ENCODE data around the gene NRP2.

GRCh38 chr2:205636549-205637319 lies 45.6 kb upstream of the NRP2 start:
- TF ChIP-seq POLR2AphosphoS5 (IDR thresholded peaks at IDR 0.05), result no peak
- TF ChIP-seq, protein P1, sequence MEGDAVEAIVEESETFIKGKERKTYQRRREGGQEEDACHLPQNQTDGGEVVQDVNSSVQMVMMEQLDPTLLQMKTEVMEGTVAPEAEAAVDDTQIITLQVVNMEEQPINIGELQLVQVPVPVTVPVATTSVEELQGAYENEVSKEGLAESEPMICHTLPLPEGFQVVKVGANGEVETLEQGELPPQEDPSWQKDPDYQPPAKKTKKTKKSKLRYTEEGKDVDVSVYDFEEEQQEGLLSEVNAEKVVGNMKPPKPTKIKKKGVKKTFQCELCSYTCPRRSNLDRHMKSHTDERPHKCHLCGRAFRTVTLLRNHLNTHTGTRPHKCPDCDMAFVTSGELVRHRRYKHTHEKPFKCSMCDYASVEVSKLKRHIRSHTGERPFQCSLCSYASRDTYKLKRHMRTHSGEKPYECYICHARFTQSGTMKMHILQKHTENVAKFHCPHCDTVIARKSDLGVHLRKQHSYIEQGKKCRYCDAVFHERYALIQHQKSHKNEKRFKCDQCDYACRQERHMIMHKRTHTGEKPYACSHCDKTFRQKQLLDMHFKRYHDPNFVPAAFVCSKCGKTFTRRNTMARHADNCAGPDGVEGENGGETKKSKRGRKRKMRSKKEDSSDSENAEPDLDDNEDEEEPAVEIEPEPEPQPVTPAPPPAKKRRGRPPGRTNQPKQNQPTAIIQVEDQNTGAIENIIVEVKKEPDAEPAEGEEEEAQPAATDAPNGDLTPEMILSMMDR (IDR thresholded peaks at IDR 0.05), result no peak

Measured in upper lobe of left lung (tissue), 4 donors.